GM21367 (cell line): ENCODE data around the gene SLC14A1.

Source experiments
- ATAC-seq: cut with Tn5 transposase; IDR thresholded peaks from one replicate; pipeline ENCODE4 v1.9.1; 2021; ENCODE audit not compliant: unreplicated experiment

The SLC14A1 gene

GRCh38 chr18:45719106-45719505 is 4.9 kb upstream of the SLC14A1 start:
- ATAC-seq: no peak

GRCh38 chr18:45722899-45723298 is 1.1 kb upstream of the SLC14A1 start:
- peak; percentile 92 for ATAC-seq

- no peak for ATAC-seq
Measured at GRCh38 chr18:45724601-45725000, 620 bp downstream of the SLC14A1 start.

GRCh38 chr18:45725336-45725735 is 1.4 kb downstream of the SLC14A1 start:
- ATAC-seq: no peak

GRCh38 chr18:45726603-45727002 is 2.6 kb downstream of the SLC14A1 start:
- no peak for ATAC-seq

- ATAC-seq: no peak
Measured at GRCh38 chr18:45727068-45727467, 3.1 kb downstream of the SLC14A1 start.

GRCh38 chr18:45728336-45729010 is 4.5 kb downstream of the SLC14A1 start:
- ATAC-seq: no peak

GRCh38 chr18:45730832-45731575 is 7.0 kb downstream of the SLC14A1 start:
- ATAC-seq: no peak

GRCh38 chr18:45731716-45732115 is 7.7 kb downstream of the SLC14A1 start:
- ATAC-seq: no peak

- ATAC-seq: no peak
Measured at GRCh38 chr18:45733535-45733934, 9.6 kb downstream of the SLC14A1 start.

GRCh38 chr18:45734505-45734904 is 10.5 kb downstream of the SLC14A1 start:
- no peak for ATAC-seq

- no peak for ATAC-seq
Measured at GRCh38 chr18:45734944-45735343, 11.0 kb downstream of the SLC14A1 start.

- ATAC-seq: no peak
Measured at GRCh38 chr18:45738660-45739059, 14.7 kb downstream of the SLC14A1 start.

GRCh38 chr18:45739268-45739667 is 15.3 kb downstream of the SLC14A1 start:
- no peak for ATAC-seq

GRCh38 chr18:45739848-45740247 is 15.9 kb downstream of the SLC14A1 start:
- ATAC-seq: no peak

GRCh38 chr18:45741056-45741455 is 17.1 kb downstream of the SLC14A1 start:
- ATAC-seq: no peak

- ATAC-seq: no peak
Measured at GRCh38 chr18:45745817-45746461, 22.0 kb downstream of the SLC14A1 start.

GRCh38 chr18:45748501-45748900 is 24.5 kb downstream of the SLC14A1 start:
- no peak for ATAC-seq

- no peak for ATAC-seq
Measured at GRCh38 chr18:45749918-45750689, 26.1 kb downstream of the SLC14A1 start.

GRCh38 chr18:45751766-45752165 is 27.8 kb downstream of the SLC14A1 start:
- ATAC-seq: no peak

- no peak for ATAC-seq
Measured at GRCh38 chr18:45752681-45753080, 28.7 kb downstream of the SLC14A1 start.
